Spinal cord (tissue), 10 donors: ENCODE results near the gene MAP7D1. TPM values are rescaled to one million over a fixed set of nuclear protein-coding genes. Genes with fewer than 3 reads are reported as not detected.

Source experiments
- DNase-seq, 6 donors: peaks; one replicate each; pipeline versions ENCODE4 v3.0.0 to v3.0.0-alpha.2; 2013 to 2015; ENCODE audit warnings: low spot score in 6 of 6, low read depth in 4 of 6
- H3K27ac ChIP-seq: one replicate; pipeline ENCODE4 v1.5.1; 2013; ENCODE audit warnings: low read depth, low read length, control low read depth
- H3K27me3 ChIP-seq: one replicate; pipeline ENCODE4 v1.6.1; 2013; ENCODE audit warnings: low read length; ENCODE audit not compliant: control insufficient read depth, insufficient read depth
- H3K36me3 ChIP-seq: one replicate; pipeline ENCODE4 v1.6.1; 2013; ENCODE audit warnings: low read length; ENCODE audit not compliant: control insufficient read depth, insufficient read depth
- H3K4me1 ChIP-seq: one replicate; pipeline ENCODE4 v1.6.1; 2013; ENCODE audit warnings: low read length; ENCODE audit not compliant: control insufficient read depth, insufficient read depth
- H3K4me3 ChIP-seq: one replicate; pipeline ENCODE4 v1.5.1; 2013; ENCODE audit warnings: low read depth, low read length, control low read depth
- H3K9me3 ChIP-seq: one replicate; pipeline ENCODE4 v1.6.1; 2013; ENCODE audit warnings: low read length; ENCODE audit not compliant: control insufficient read depth, insufficient read depth
- WGBS: methylation state at CpG from one replicate; pipeline ENCODE4 v1.1.5; 2013; ENCODE audit warnings: missing lambda C conversion rate; ENCODE audit not compliant: insufficient coverage; 5-methylcytosine and 5-hydroxymethylcytosine counted together
- polyA plus RNA-seq, 2 donors: library from polyadenylated mRNA; unstranded; fragments of 120-200 nt; gene quantifications; one replicate each; pipeline ENCODE4 v1.2.1, GENCODE V29; 2013; ENCODE audit not compliant: insufficient read length in 2 of 2
- total RNA-seq, 2 donors: library from RNA; depleted of rRNA in 1 of 2; stranded (reverse); fragments of 120-200 nt in 1 of 2; fragments of >200 nt in 1 of 2; gene quantifications; one replicate each; pipeline versions ENCODE4 v1.2.3 to v1.2.4, GENCODE V29; 2013 to 2014
- donor health status: healthy.

Gene MAP7D1
- total and polyA plus RNA-seq, 4 donors: 52.4 to 209 (median 124) TPM

DNA sequence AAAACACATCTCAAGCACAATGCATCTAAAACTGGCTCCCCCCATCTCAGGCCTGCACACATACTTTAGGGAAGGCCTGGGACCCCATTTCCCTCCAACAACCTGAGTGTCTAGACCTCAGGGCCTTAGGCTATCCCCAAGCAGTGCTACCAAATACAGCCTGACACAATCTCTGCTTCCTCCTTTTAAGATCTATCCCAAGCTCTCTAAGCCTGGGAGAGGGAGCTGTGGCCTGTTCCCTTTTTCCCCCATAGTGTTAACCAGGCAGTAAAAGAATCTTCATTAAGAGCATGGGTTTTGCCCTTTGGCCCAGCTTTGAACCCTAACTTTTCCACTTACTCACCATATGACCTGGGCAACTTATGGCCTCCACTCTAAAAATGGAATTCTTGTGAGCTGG lies 20.2 kb upstream of the MAP7D1 start:
- DNase-seq: no peak
- peaks cover 19% of the 10 kb centered on the region for H3K4me1 ChIP-seq

DNA sequence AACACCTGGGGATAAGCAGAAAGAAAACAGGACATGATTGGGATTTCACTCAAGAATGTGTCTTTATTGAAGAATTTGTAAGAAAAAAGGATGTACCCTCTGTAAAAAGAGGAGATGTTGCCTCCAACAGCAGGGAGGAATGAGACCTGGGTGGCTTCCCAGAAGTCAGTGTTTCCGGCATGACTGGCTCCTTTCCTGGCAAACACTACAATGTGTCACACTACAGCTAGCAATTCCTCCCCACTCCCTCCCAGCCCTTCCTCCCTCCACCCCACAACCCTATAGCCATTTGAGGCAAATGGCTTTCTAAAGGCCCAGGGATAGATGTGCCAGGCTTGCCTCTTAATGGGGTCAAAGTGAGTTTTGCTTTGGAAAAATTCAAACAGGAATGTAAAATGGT lies 19.4 kb upstream of the MAP7D1 start:
- Histone ChIP-seq H3K36me3 (peaks cover 20% of the 10 kb centered on the region), H3K27ac (peak overlapping the region; percentile 64), H3K4me1 (peaks cover 26% of the 10 kb centered on the region), H3K27me3 (no peaks in the 10 kb centered on the region), H3K9me3 (no peaks in the 10 kb centered on the region), H3K4me3 (no peak overlapping the region)
- DNase-seq: peak in 1 of 6 donors; percentile 73
- 80% methylated on average over 1 of the region's 1 CpG for WGBS

More for the DNA sequence above, 20.2 kb upstream of the MAP7D1 start:
- Histone ChIP-seq H3K9me3 (no peaks in the 10 kb centered on the region), H3K36me3 (peaks cover 20% of the 10 kb centered on the region), H3K27ac (no peak overlapping the region), H3K4me3 (no peak overlapping the region), H3K27me3 (no peaks in the 10 kb centered on the region)

DNA sequence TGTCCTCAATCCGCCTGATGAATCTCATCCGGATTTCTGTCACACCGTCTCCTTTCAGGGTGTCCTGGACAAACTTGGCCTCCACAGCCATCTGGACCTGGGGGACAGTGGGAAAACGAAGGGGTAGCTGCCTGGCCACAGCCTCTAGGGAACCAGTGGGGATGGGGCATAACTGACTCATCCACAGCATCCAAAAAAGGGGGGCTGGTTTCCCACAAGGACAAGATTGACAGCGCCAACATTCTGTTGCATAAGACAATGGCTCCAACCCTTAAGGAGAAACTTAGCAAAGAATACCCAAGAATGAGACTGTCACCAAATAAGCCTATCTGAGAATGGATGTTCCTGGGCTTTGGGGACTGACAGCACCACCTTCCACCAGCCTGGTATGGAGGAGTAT lies 18.7 kb upstream of the MAP7D1 start:
- Histone ChIP-seq H3K27me3 (no peaks in the 10 kb centered on the region), H3K9me3 (no peaks in the 10 kb centered on the region), H3K36me3 (peaks cover 20% of the 10 kb centered on the region), H3K27ac (peak overlapping the region; percentile 57), H3K4me3 (no peak overlapping the region), H3K4me1 (peaks cover 28% of the 10 kb centered on the region)
- no CpG with 5 or more reads among the region's 5 CpGs for WGBS
- DNase-seq: no peak

DNA sequence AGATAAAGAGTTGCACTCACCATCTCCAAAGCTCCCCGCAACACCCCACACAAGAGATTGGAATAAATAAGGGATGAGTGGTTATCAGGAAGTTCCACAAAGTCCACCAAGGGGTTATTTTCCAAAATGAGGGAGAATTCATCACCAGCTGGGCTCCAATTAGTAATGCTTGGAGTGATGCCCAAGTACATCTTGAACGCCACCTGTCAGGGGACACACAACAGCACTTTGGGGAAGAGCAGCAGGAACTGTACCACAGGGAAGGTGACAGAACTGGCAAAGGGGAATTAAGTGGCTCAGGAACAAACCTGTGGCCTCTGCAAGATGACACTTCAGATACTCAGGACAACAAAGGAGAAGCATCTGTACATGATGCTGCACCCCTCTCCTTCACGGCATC lies 18.2 kb upstream of the MAP7D1 start:
- Histone ChIP-seq H3K4me3 (no peak overlapping the region), H3K4me1 (peaks cover 33% of the 10 kb centered on the region), H3K9me3 (no peaks in the 10 kb centered on the region), H3K27ac (no peak overlapping the region), H3K27me3 (no peaks in the 10 kb centered on the region), H3K36me3 (peaks cover 20% of the 10 kb centered on the region)
- DNase-seq: no peak
- WGBS: 64% methylated on average over 2 of the region's 3 CpGs

DNA sequence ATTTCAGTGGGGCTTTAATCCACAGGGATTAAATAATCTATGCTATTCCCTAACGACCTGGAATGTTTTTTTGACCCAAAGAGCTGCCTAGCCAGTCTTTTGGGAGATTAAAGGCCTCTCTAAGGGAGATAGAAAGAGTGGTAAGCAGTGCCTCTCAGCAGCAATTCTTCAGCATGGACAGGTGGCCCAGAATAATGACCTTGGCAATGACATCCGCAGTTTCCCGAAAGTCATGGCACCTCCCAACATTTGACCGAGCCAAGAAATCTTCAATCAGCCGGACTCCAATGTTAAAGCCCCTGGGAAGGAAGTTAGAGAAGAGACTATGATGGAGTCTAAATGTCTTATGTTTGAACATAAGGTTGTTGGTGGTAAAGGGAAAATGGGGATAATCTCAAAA lies 16.4 kb upstream of the MAP7D1 start:
- H3K36me3 ChIP-seq: peaks cover 20% of the 10 kb centered on the region
- WGBS: 67% methylated on average over 2 of the region's 5 CpGs
- no peak overlapping the region for H3K4me3 ChIP-seq
- no peak for DNase-seq
- no peak overlapping the region for H3K27ac ChIP-seq
- no peaks in the 10 kb centered on the region for H3K27me3 ChIP-seq
- peaks cover 23% of the 10 kb centered on the region for H3K4me1 ChIP-seq
- H3K9me3 ChIP-seq: no peaks in the 10 kb centered on the region

DNA sequence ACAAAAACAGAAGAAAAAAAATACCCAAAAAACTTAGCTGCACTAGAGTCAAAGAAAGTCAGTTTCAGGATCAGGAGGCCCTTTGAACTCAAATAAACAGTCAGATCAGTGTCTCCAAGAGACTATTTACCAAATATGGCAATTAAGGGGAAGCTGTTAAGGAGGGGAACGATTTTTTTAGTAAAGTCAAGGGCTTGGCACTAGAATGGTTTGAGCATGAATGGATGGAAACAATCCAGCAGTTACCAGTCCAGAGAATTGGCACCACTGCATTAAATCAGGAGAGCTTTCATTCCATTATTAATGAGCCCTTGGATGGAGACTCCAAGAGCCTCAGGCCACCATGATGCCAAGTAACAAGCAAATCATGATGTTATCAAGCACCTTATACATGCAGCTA lies 13.8 kb upstream of the MAP7D1 start:
- H3K27ac ChIP-seq: peak overlapping the region; percentile 40
- no CpG with 5 or more reads among the region's 1 CpG for WGBS
- peak in 2 of 6 donors; percentile 44 to 75 for DNase-seq

DNA sequence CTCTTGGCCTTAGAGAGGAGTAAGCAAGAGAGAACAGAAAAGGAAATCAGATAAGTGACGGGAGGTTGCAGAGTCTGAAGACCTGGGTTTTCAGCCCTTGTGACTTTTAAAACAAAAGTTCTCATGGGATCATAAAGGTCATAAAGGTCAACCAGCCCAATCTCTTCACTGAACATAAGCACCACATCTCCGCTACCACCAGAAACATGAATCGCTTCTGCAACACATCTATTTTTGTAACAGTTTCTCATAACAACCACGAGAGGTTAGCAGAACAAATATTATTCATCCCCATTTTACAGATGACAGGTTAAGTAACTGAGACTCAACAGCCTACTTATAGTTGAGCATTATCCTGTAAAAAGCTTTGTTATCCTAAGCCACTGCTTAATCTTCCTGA lies 12.5 kb upstream of the MAP7D1 start:
- H3K4me3 ChIP-seq: no peak overlapping the region
- no peaks in the 10 kb centered on the region for H3K36me3 ChIP-seq
- 88% methylated on average over 3 of the region's 4 CpGs for WGBS
- no peaks in the 10 kb centered on the region for H3K27me3 ChIP-seq
- H3K27ac ChIP-seq: no peak overlapping the region
- DNase-seq: no peak
- H3K9me3 ChIP-seq: no peaks in the 10 kb centered on the region
- H3K4me1 ChIP-seq: peaks cover 22% of the 10 kb centered on the region

More for the DNA sequence above, 13.8 kb upstream of the MAP7D1 start:
- Histone ChIP-seq H3K27me3 (no peaks in the 10 kb centered on the region), H3K36me3 (peaks cover 12% of the 10 kb centered on the region), H3K4me1 (peaks cover 15% of the 10 kb centered on the region), H3K4me3 (no peak overlapping the region), H3K9me3 (no peaks in the 10 kb centered on the region)

DNA sequence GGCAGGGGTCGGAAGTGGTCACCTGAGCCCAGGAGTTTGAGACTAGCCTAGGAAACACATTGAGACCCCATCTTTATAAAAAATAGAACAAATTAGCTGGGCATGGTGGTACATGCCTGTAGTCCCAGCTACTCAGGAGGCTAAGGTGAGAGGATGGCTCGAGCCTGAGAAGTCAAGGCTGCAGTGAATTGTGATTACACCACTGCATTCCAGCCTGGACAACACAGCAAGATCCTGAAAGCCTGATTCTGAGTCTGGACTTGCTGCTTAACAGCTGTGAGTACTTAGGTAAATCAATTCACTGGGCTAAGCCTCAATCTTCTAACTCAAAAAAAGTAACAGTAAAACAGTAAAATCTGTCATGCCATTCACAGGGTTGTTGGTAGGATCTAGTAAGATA lies 11.5 kb upstream of the MAP7D1 start:
- Histone ChIP-seq H3K4me3 (no peak overlapping the region), H3K27me3 (no peaks in the 10 kb centered on the region), H3K36me3 (no peaks in the 10 kb centered on the region), H3K4me1 (peaks cover 24% of the 10 kb centered on the region), H3K9me3 (no peaks in the 10 kb centered on the region), H3K27ac (no peak overlapping the region)
- WGBS: no CpG with 5 or more reads among the region's 2 CpGs
- no peak for DNase-seq

DNA sequence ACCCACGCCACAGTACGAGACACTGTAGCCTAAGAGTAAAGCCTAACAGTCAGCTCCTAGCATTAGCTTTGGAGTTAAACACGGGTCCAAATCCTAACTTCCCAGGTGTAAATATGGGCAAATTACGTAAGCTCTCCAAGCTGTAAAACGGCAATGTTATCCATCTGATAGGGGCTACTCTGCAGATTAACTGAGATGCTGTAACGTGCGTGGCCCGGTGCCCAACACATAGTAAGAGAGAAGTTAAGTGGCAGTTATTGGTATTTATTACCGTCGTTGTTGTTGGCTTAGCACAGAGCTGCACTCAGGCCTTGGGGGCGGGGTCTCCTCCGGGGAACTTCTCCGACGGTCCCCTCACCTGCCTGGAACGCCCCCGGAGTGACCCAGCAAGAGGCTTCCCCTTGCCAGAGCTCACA lies 7.1 kb upstream of the MAP7D1 start:
- peak overlapping the region; percentile 98 for H3K4me3 ChIP-seq
- no peaks in the 10 kb centered on the region for H3K36me3 ChIP-seq
- peak overlapping the region; percentile 86 for H3K27ac ChIP-seq
- no peaks in the 10 kb centered on the region for H3K9me3 ChIP-seq
- no peaks in the 10 kb centered on the region for H3K27me3 ChIP-seq
- DNase-seq: no peak
- peaks cover 35% of the 10 kb centered on the region for H3K4me1 ChIP-seq
- WGBS: 6% methylated on average over 15 of the region's 16 CpGs

DNA sequence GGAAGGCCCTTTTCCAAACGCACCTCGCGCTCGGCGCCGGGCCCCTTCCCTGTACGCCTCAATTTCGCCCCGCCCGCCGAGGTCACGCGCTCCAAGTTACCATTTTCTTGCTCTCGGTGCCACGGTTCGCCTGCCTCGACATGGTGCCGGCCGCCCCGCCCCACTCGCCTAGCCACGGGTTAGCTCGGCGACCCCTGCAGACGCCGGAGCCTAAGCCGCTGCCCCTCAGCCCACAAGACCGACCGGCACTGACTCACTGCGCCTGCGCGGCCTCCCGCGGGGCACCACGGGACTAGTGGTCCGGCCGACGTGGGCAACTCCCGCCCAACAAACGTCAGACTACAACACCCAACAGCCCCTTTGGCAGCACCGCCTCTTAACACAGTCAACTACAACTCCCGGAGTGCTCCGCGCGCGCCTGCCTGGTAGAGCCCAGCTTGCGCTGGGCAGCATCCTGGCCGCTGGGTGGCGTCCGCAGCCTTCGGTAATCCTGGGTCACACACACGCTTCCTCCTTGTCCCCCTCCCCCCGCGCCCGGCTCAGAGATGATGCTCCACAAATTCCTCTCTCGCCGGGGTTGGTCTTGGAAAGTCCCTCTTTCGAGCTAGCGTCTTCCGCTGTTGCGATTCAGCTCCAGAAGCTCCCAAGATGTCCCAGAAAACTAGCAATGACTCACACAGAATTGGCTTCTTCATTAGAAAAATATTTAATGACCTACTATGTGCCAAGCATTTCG lies 6.6 kb upstream of the MAP7D1 start, which contains the start of gene TRAPPC3:
TRAPPC3 (minus strand) TSS at position 250 of the 736 bp plus-strand sequence; CDS start at position 142, 108 bp downstream.
- 1% methylated on average over 62 of the region's 62 CpGs for WGBS
- no peaks in the 10 kb centered on the region for H3K27me3 ChIP-seq
- no peaks in the 10 kb centered on the region for H3K36me3 ChIP-seq
- peak; percentile 95 to 100 (median 100) for DNase-seq
- peak within 1 kb of the TSS; percentile 98 for H3K4me3 ChIP-seq
- no peaks in the 10 kb centered on the region for H3K9me3 ChIP-seq
- peaks cover 35% of the 10 kb centered on the region for H3K4me1 ChIP-seq
- peak within 1 kb of the TSS; percentile 86 for H3K27ac ChIP-seq
